ENCODE results near the gene PLA2G4A. TPM values are rescaled to one million over a fixed set of nuclear protein-coding genes. Genes with fewer than 3 reads are reported as not detected.

The PLA2G4A gene
- total RNA-seq, 1 donor = 12.3 TPM

- H3K4me2 ChIP-seq (ENCODE audit: insufficient read depth, low read length) = no peak overlapping the region
- H3K36me3 ChIP-seq (ENCODE audit: insufficient read depth, low read length) = no peaks in the 10 kb centered on the region
- no peaks in the 10 kb centered on the region for H3K79me2 ChIP-seq (ENCODE audit: insufficient read depth, low read length)
- H3K27me3 ChIP-seq (ENCODE audit: insufficient read depth, low read length) = no peaks in the 10 kb centered on the region
- peaks cover 7% of the 10 kb centered on the region for H3K4me1 ChIP-seq (ENCODE audit: insufficient read depth, low read length)
- no peaks in the 10 kb centered on the region for H4K20me1 ChIP-seq (ENCODE audit: insufficient read depth, low read length)
- no peak overlapping the region for H3K27ac ChIP-seq (ENCODE audit: low read depth, low read length)
- H2AFZ ChIP-seq (ENCODE audit: low read length) = no peak overlapping the region
- no peak for DNase-seq (ENCODE audit: insufficient read length, low spot score, missing footprints)
- no peak for TF ChIP-seq CTCF (IDR thresholded peaks at IDR 0.05; ENCODE audit: extremely low read depth, low read depth, low read length)
- no peak overlapping the region for H3K4me3 ChIP-seq (ENCODE audit: insufficient read depth, low read length)
- H3K9me3 ChIP-seq (ENCODE audit: low read depth, low read length) = no peaks in the 10 kb centered on the region
Observed at GRCh38 chr1:186880982-186881381, 52.2 kb downstream of the PLA2G4A start.

- H3K4me3 ChIP-seq (ENCODE audit: insufficient read depth, low read length) = no peak overlapping the region
- H3K4me1 ChIP-seq (ENCODE audit: insufficient read depth, low read length) = peaks cover 7% of the 10 kb centered on the region
- no peak for DNase-seq (ENCODE audit: insufficient read length, low spot score, missing footprints)
- H4K20me1 ChIP-seq (ENCODE audit: insufficient read depth, low read length) = no peaks in the 10 kb centered on the region
- H3K36me3 ChIP-seq (ENCODE audit: insufficient read depth, low read length) = no peaks in the 10 kb centered on the region
- no peaks in the 10 kb centered on the region for H3K27me3 ChIP-seq (ENCODE audit: insufficient read depth, low read length)
- H3K9me3 ChIP-seq (ENCODE audit: low read depth, low read length) = no peaks in the 10 kb centered on the region
- TF ChIP-seq CTCF (IDR thresholded peaks at IDR 0.05; ENCODE audit: extremely low read depth, low read depth, low read length) = no peak
- H3K79me2 ChIP-seq (ENCODE audit: insufficient read depth, low read length) = no peaks in the 10 kb centered on the region
- no peak overlapping the region for H3K4me2 ChIP-seq (ENCODE audit: insufficient read depth, low read length)
- peak overlapping the region; percentile 42 for H2AFZ ChIP-seq (ENCODE audit: low read length)
- no peak overlapping the region for H3K27ac ChIP-seq (ENCODE audit: low read depth, low read length)
Observed at GRCh38 chr1:186882372-186883134, 53.8 kb downstream of the PLA2G4A start.

GRCh38 chr1:186884251-186884650 lies 55.5 kb downstream of the PLA2G4A start:
- H3K36me3 ChIP-seq (ENCODE audit: insufficient read depth, low read length) = no peaks in the 10 kb centered on the region
- no peaks in the 10 kb centered on the region for H3K9me3 ChIP-seq (ENCODE audit: low read depth, low read length)
- H2AFZ ChIP-seq (ENCODE audit: low read length) = no peak overlapping the region
- no peak overlapping the region for H3K4me3 ChIP-seq (ENCODE audit: insufficient read depth, low read length)
- no peak overlapping the region for H3K4me2 ChIP-seq (ENCODE audit: insufficient read depth, low read length)
- DNase-seq (ENCODE audit: insufficient read length, low spot score, missing footprints) = no peak
- H3K79me2 ChIP-seq (ENCODE audit: insufficient read depth, low read length) = no peaks in the 10 kb centered on the region
- H3K4me1 ChIP-seq (ENCODE audit: insufficient read depth, low read length) = peaks cover 7% of the 10 kb centered on the region
- H4K20me1 ChIP-seq (ENCODE audit: insufficient read depth, low read length) = no peaks in the 10 kb centered on the region
- no peak for TF ChIP-seq CTCF (IDR thresholded peaks at IDR 0.05; ENCODE audit: extremely low read depth, low read depth, low read length)
- no peaks in the 10 kb centered on the region for H3K27me3 ChIP-seq (ENCODE audit: insufficient read depth, low read length)
- H3K27ac ChIP-seq (ENCODE audit: low read depth, low read length) = no peak overlapping the region

- TF ChIP-seq CTCF (IDR thresholded peaks at IDR 0.05; ENCODE audit: extremely low read depth, low read depth, low read length) = no peak
- Histone ChIP-seq H4K20me1 (ENCODE audit: insufficient read depth, low read length) (no peaks in the 10 kb centered on the region), H3K4me1 (ENCODE audit: insufficient read depth, low read length) (peaks cover 4% of the 10 kb centered on the region), H3K9me3 (ENCODE audit: low read depth, low read length) (no peaks in the 10 kb centered on the region), H2AFZ (ENCODE audit: low read length) (no peak overlapping the region), H3K4me3 (ENCODE audit: insufficient read depth, low read length) (no peak overlapping the region), H3K4me2 (ENCODE audit: insufficient read depth, low read length) (no peak overlapping the region), H3K27ac (ENCODE audit: low read depth, low read length) (no peak overlapping the region), H3K79me2 (ENCODE audit: insufficient read depth, low read length) (no peaks in the 10 kb centered on the region), H3K36me3 (ENCODE audit: insufficient read depth, low read length) (no peaks in the 10 kb centered on the region), H3K27me3 (ENCODE audit: insufficient read depth, low read length) (no peaks in the 10 kb centered on the region)
- DNase-seq (ENCODE audit: insufficient read length, low spot score, missing footprints) = no peak
Observed at GRCh38 chr1:186887203-186887602, 58.5 kb downstream of the PLA2G4A start.

Measured in osteoblast (primary cell).